B cell (primary cell): ENCODE data around the gene SNAPC4.

Experiments used
- CTCF ChIP-seq: fragments of 200-600 bp; IDR thresholded peaks from one replicate; pipeline ENCODE4 v1.8.0; 2022; ENCODE audit warnings: antibody characterized with exemption, mild to moderate bottlenecking
- EZH2 ChIP-seq: IDR thresholded peaks from 2 replicates; pipeline ENCODE4 v1.6.1; 2012; ENCODE audit warnings: borderline replicate concordance, low read depth, mild to moderate bottlenecking, moderate library complexity, low read length; ENCODE audit not compliant: insufficient read depth, poor library complexity, severe bottlenecking

- no peak for TF ChIP-seq CTCF
- TF ChIP-seq EZH2, result no peak
Observed at GRCh38 chr9:136412962-136413361, 13.0 kb upstream of the SNAPC4 start.
